SU-DHL-6 (cell line): Measurements from ENCODE around the gene AHRR.

Experiments used
- H2AFZ ChIP-seq: fragments of 200-600 bp; sonication (generic); 2 replicates; pipeline ENCODE4 v1.6.1; 2014; ENCODE audit warnings: low read depth, mild to moderate bottlenecking, moderate library complexity, mixed read lengths, antibody characterized with exemption, low read length; ENCODE audit not compliant: severe bottlenecking
- H3F3A ChIP-seq: fragments of 200-600 bp; shearing (Covaris generic); 2 replicates; pipeline ENCODE4 v1.6.0; 2016; ENCODE audit warnings: antibody characterized with exemption, mild to moderate bottlenecking; ENCODE audit not compliant: insufficient read depth
- H3K27ac ChIP-seq: fragments of 200-600 bp; sonication (generic); 2 replicates; pipeline ENCODE4 v1.5.1; 2016; ENCODE audit warnings: low read depth, mild to moderate bottlenecking, low read length, moderate library complexity, mixed read lengths
- H3K27me3 ChIP-seq: fragments of 200-600 bp; sonication (generic), shearing (Covaris generic); 2 replicates; pipeline ENCODE4 v1.6.0; 2014; ENCODE audit warnings: mild to moderate bottlenecking, low read length
- H3K36me3 ChIP-seq: fragments of 200-600 bp; sonication (generic); 2 replicates; pipeline ENCODE4 v1.6.1; 2014; ENCODE audit warnings: mild to moderate bottlenecking, low read length, mixed read lengths
- H3K4me2 ChIP-seq: fragments of 300-600, 200-600 bp; shearing (Covaris generic), sonication (generic); 2 replicates; pipeline ENCODE4 v1.6.0; 2014; ENCODE audit warnings: low read length, low read depth, mild to moderate bottlenecking; ENCODE audit not compliant: poor library complexity, severe bottlenecking
- H3K4me3 ChIP-seq: fragments of 200-600 bp; sonication (generic); 2 replicates; pipeline ENCODE4 v1.5.1; 2014; ENCODE audit warnings: antibody characterized with exemption, low read length, mild to moderate bottlenecking, mixed read lengths; ENCODE audit not compliant: insufficient read depth, poor library complexity, severe bottlenecking
- H3K79me2 ChIP-seq: fragments of 200-600 bp; sonication (generic); 2 replicates; pipeline ENCODE4 v1.6.1; 2014; ENCODE audit warnings: mild to moderate bottlenecking, low read length, moderate library complexity; ENCODE audit not compliant: insufficient read depth
- H3K9ac ChIP-seq: fragments of 200-600 bp; sonication (generic); 2 replicates; pipeline ENCODE4 v1.7.0; 2014; ENCODE audit warnings: mild to moderate bottlenecking, low read length
- H3K9me2 ChIP-seq: fragments of 200-600 bp; sonication (generic); replicated peaks from 2 replicates; pipeline ENCODE4 v1.6.1; 2014; ENCODE audit warnings: low read length; ENCODE audit not compliant: insufficient read depth
- H3K9me3 ChIP-seq: fragments of 200-600 bp; sonication (generic); 2 replicates; pipeline ENCODE4 v1.6.1; 2014; ENCODE audit warnings: low read length, mixed read lengths; ENCODE audit not compliant: insufficient read depth
- H4K20me1 ChIP-seq: fragments of 200-600 bp; sonication (generic); 2 replicates; pipeline ENCODE4 v1.6.1; 2014; ENCODE audit warnings: low read depth, mild to moderate bottlenecking, antibody characterized with exemption, low read length, moderate library complexity, mixed read lengths
- EZH2phosphoT487 ChIP-seq: fragments of 200-600 bp; sonication (generic), shearing (Covaris generic); conservative IDR thresholded peaks from 2 replicates; pipeline ENCODE4 v1.6.1; 2018; ENCODE audit warnings: mild to moderate bottlenecking, antibody characterized with exemption, low read length, moderate library complexity, mixed read lengths
- TF ChIP-seq, protein P1 (sequence below): fragments of 200-600 bp; sonication (generic); IDR thresholded peaks from one replicate; pipeline ENCODE4 v1.5.1; 2017; ENCODE audit warnings: antibody characterized with exemption, mild to moderate bottlenecking, low read length, moderate library complexity; ENCODE audit not compliant: insufficient read depth, poor library complexity, severe bottlenecking

The AHRR gene

DNA sequence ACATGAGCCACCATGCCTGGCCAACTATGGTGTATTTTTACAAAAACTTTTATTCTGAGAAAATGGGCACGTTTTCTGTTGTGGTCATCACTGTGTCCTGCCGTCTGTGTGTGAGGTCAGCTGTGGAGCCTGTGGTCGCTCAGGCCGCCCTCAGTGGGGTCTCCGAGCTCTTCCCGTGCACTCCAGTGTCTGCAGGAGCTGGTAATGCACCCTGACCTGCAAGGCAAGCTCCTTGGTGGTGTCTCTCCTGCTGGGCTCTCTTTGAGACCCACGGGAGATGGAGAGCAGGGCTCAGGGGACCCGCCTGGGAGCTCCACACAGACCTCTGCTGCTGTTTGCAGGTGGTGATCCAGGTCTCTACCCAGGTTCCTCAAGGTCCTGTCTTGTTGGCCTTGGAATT is 9.6 kb upstream of the AHRR start:
- no peaks in the 10 kb centered on the region; the same call in 1 of the 2 replicates for H4K20me1 ChIP-seq
- H3K4me3 ChIP-seq, result no peak overlapping the region
- H3K27ac ChIP-seq, result no peak overlapping the region
- no peaks in the 10 kb centered on the region for H3K9me2 ChIP-seq
- H3K36me3 ChIP-seq, result no peaks in the 10 kb centered on the region
- no peaks in the 10 kb centered on the region for H3K27me3 ChIP-seq
- H3K9ac ChIP-seq, result no peak overlapping the region
- H3F3A ChIP-seq, result no peaks in the 10 kb centered on the region
- H3K79me2 ChIP-seq, result peaks cover 5% of the 10 kb centered on the region
- no peak overlapping the region for H2AFZ ChIP-seq
- H3K4me2 ChIP-seq, result no peak overlapping the region
- H3K9me3 ChIP-seq, result no peaks in the 10 kb centered on the region
- TF ChIP-seq EZH2phosphoT487, result no peak
- TF ChIP-seq, protein P1, sequence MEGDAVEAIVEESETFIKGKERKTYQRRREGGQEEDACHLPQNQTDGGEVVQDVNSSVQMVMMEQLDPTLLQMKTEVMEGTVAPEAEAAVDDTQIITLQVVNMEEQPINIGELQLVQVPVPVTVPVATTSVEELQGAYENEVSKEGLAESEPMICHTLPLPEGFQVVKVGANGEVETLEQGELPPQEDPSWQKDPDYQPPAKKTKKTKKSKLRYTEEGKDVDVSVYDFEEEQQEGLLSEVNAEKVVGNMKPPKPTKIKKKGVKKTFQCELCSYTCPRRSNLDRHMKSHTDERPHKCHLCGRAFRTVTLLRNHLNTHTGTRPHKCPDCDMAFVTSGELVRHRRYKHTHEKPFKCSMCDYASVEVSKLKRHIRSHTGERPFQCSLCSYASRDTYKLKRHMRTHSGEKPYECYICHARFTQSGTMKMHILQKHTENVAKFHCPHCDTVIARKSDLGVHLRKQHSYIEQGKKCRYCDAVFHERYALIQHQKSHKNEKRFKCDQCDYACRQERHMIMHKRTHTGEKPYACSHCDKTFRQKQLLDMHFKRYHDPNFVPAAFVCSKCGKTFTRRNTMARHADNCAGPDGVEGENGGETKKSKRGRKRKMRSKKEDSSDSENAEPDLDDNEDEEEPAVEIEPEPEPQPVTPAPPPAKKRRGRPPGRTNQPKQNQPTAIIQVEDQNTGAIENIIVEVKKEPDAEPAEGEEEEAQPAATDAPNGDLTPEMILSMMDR, result no peak

DNA sequence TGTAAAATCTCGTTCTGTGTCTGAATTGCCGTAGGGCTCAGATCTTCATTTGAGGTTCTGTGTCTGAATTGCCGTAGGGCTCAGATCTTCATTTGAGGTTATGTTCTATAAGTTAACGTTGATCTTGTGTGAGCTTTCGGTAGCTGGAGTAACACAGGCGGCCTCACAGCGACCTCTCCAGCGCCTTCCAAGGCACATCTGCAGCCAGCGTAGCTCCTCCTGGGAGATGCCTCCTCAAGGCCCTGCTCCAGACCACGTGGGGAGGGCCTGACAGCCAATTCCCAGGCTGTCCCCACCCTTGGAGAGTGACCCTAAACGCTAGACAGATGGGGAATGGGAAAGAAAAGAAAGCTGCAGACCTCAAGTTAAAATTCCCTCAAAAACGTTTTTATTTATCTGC is 8.7 kb upstream of the AHRR start:
- TF ChIP-seq, protein P1, result no peak
- no peak for TF ChIP-seq EZH2phosphoT487
- Histone ChIP-seq H3K4me2 (no peak overlapping the region), H3K36me3 (no peaks in the 10 kb centered on the region), H2AFZ (no peak overlapping the region), H3K9ac (no peak overlapping the region), H3K4me3 (no peak overlapping the region), H3K9me3 (no peaks in the 10 kb centered on the region), H3K27ac (no peak overlapping the region), H3K27me3 (no peaks in the 10 kb centered on the region), H3K79me2 (peaks cover 5% of the 10 kb centered on the region), H3F3A (no peaks in the 10 kb centered on the region), H4K20me1 (no peaks in the 10 kb centered on the region; the same call in 1 of the 2 replicates), H3K9me2 (no peaks in the 10 kb centered on the region)

DNA sequence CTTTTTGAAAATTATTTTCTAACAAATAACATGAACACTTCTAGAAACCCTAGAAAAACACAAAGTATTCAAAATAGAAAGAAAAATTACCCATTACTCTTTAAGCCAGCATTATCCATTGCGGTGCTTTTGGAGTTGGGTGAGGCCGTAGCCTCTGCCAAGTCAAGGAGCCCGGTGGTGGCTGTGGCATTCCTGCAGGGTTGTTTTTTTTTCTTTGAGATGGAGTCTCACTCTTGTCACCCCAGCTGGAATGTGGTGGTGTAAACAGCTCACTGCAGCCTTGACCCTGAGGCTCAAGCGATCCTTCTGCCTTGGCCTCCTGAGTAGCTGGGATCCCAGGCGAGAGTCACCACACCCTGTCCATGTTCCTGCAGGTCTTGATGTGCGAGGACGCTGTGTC is 8.2 kb upstream of the AHRR start:
- TF ChIP-seq EZH2phosphoT487, result no peak
- TF ChIP-seq, protein P1, result no peak
- Histone ChIP-seq H3K9ac (no peak overlapping the region), H3K9me3 (no peaks in the 10 kb centered on the region), H3K4me2 (no peak overlapping the region), H3K9me2 (no peaks in the 10 kb centered on the region), H2AFZ (no peak overlapping the region), H3K27me3 (no peaks in the 10 kb centered on the region), H3K36me3 (no peaks in the 10 kb centered on the region), H3K4me3 (no peak overlapping the region), H3K79me2 (peaks cover 5% of the 10 kb centered on the region), H3F3A (no peaks in the 10 kb centered on the region), H3K27ac (no peak overlapping the region), H4K20me1 (no peaks in the 10 kb centered on the region; the same call in 1 of the 2 replicates)
